ENCODE data around the gene TCTA. TPM values are rescaled to one million over a fixed set of nuclear protein-coding genes. Genes with fewer than 3 reads are reported as not detected.
A peak's percentile ranks its signal among the peaks of the same experiment; 100 is the strongest.

The TCTA gene
- total RNA-seq, 2 donors from 2014 or later, result 6.3 to 11.2 TPM

DNA sequence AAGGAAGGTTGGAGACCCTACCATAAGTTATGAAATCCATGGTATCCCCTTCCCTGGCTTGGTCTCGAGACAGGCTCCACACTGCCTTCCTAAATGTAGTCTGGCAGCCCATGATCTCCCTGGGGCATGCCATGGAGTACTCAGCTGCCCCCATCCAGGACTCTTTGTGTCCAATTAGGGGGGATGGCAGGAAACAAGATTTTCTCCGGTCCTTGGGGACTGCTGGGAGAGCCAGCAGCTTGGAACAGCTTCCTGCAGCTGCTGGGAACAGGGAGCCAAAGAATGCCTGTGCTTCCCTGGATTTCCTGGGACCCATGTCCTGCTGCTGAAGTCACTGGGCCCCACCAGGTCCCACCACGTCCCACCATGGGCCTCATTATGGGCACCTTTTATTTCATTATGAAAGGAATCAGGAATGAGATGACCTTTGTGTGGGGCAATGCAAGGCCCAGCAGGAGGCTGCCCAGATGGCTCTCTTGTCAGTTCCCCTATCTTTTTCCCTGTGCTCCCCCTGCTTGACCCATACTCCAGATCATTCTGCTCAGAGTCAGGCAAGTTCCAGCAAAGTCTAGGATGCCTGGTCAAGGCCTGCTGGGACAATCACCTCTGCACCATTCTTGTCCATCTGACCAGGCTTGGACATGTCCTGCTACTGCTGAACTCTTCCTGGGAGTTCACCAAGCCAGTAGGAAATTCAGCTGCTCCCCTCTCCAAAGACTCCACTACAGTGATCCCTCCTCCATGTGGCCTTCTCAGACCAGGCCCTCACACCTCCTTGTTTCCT, 42.9 kb downstream of the TCTA start:
- TF ChIP-seq CTCF (conservative IDR thresholded peaks at IDR 0.05), result no peak
- Mint-ChIP-seq H3K4me1 (peaks cover 31% of the 10 kb centered on the region), H3K4me3 (no peak overlapping the region), H3K27ac (peak overlapping the region; percentile 33), H3K36me3 (ENCODE audit: low read depth) (no peaks in the 10 kb centered on the region), H3K27me3 (ENCODE audit: insufficient read depth) (no peaks in the 10 kb centered on the region), H3K9me3 (no peaks in the 10 kb centered on the region)
- Histone ChIP-seq H3K9ac (ENCODE audit: extremely low read depth, low read length, poor library complexity, severe bottlenecking) (no peak overlapping the region), H3K4me1 (ENCODE audit: control insufficient read depth, insufficient read depth, low read length) (peaks cover 14% of the 10 kb centered on the region), H3K27ac (ENCODE audit: low read depth, low read length) (no peak overlapping the region), H3K4me3 (ENCODE audit: low read length) (no peak overlapping the region), H3K27me3 (ENCODE audit: control insufficient read depth, insufficient read depth, low read length, poor library complexity, severe bottlenecking) (no peaks in the 10 kb centered on the region), H3K36me3 (ENCODE audit: control insufficient read depth, insufficient read depth, low read length) (no peaks in the 10 kb centered on the region), H3K9me3 (ENCODE audit: control insufficient read depth, low read length) (no peaks in the 10 kb centered on the region)
- WGBS, 2 experiments (ENCODE audit: insufficient coverage in 1 of 2, insufficient read length in 1 of 2), result 70 to 84% methylated on average over 2 to 3 of the region's 3 CpGs
- DNase-seq, result peak; percentile 52

DNA sequence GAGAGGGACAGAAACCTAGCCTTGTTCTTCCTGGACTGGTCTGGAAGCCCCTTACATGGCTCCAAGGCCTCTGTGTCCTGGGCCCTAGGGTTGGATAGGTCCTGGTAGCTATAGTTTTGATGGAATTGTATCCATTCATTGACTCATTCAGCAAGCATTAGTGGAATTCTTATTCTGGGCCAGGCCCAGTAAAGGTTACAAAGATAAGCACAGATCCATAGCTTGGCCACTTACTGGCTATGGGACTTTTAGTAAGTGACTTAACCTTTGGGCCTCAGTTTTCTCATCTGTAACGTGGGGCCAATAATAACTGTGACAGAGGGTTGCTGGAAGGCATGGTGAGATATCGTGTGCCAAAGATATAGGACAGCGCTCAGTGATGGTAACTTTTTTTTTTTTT, 44.2 kb downstream of the TCTA start:
- no peaks in the 10 kb centered on the region for H3K9me3 ChIP-seq (ENCODE audit: control insufficient read depth, low read length)
- no peaks in the 10 kb centered on the region for H3K27me3 ChIP-seq (ENCODE audit: control insufficient read depth, insufficient read depth, low read length, poor library complexity, severe bottlenecking)
- no peaks in the 10 kb centered on the region for H3K27me3 Mint-ChIP-seq (ENCODE audit: insufficient read depth)
- H3K36me3 Mint-ChIP-seq (ENCODE audit: low read depth), result no peaks in the 10 kb centered on the region
- no peaks in the 10 kb centered on the region for H3K9me3 Mint-ChIP-seq
- H3K4me1 Mint-ChIP-seq, result peaks cover 45% of the 10 kb centered on the region
- peaks cover 27% of the 10 kb centered on the region for H3K4me1 ChIP-seq (ENCODE audit: control insufficient read depth, insufficient read depth, low read length)
- no peak overlapping the region for H3K27ac Mint-ChIP-seq
- TF ChIP-seq CTCF (conservative IDR thresholded peaks at IDR 0.05), result no peak
- no peak overlapping the region for H3K4me3 ChIP-seq (ENCODE audit: low read length)
- no peak overlapping the region for H3K4me3 Mint-ChIP-seq
- 74 to 89% methylated on average over 2 to 3 of the region's 3 CpGs for WGBS, 2 experiments (ENCODE audit: insufficient coverage in 1 of 2, insufficient read length in 1 of 2)
- H3K9ac ChIP-seq (ENCODE audit: extremely low read depth, low read length, poor library complexity, severe bottlenecking), result no peak overlapping the region
- no peak overlapping the region for H3K27ac ChIP-seq (ENCODE audit: low read depth, low read length)
- no peaks in the 10 kb centered on the region for H3K36me3 ChIP-seq (ENCODE audit: control insufficient read depth, insufficient read depth, low read length)
- no peak for DNase-seq

DNA sequence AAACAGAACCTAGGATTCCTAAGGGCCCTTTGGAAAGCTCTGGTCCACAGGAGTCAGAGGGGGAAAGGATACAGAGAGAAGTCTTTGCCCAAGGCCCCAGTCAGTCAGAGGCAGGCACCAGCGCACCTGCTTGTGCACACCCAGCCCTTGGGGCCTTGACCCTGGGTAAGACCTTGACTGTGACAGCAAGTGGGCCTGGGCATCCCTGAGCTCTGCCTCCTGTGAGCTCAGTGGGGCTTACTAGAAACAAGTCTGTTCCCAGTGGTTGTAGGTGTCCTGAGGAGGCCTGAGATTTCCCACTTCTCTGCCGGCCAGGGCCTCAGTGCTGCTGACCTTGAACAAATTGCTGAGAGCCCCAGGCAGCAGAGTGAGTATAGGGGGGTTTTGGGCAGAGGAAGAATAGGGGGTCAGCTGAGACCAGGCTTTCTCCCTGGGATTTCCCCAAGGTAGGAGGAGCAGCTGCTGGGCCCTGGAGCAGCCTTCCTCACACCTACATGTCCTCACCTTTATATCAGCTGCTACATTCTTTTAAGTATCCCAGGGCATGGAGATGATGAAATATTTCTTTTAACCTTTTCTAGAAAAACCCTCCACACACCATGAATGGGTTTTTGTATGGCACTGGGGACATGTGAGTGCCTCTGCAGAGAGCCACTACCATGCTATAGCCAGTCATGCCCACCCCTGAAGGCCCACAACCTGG, 48.1 kb downstream of the TCTA start:
- Mint-ChIP-seq H3K4me1 (peaks cover 57% of the 10 kb centered on the region), H3K36me3 (ENCODE audit: low read depth) (no peaks in the 10 kb centered on the region), H3K4me3 (peak overlapping the region; percentile 43), H3K9me3 (no peaks in the 10 kb centered on the region), H3K27ac (peak overlapping the region; percentile 99), H3K27me3 (ENCODE audit: insufficient read depth) (no peaks in the 10 kb centered on the region)
- Histone ChIP-seq H3K9ac (ENCODE audit: extremely low read depth, low read length, poor library complexity, severe bottlenecking) (peak overlapping the region; percentile 54), H3K27me3 (ENCODE audit: control insufficient read depth, insufficient read depth, low read length, poor library complexity, severe bottlenecking) (no peaks in the 10 kb centered on the region), H3K4me3 (ENCODE audit: low read length) (no peak overlapping the region), H3K4me1 (ENCODE audit: control insufficient read depth, insufficient read depth, low read length) (peaks cover 27% of the 10 kb centered on the region), H3K36me3 (ENCODE audit: control insufficient read depth, insufficient read depth, low read length) (no peaks in the 10 kb centered on the region), H3K9me3 (ENCODE audit: control insufficient read depth, low read length) (no peaks in the 10 kb centered on the region), H3K27ac (ENCODE audit: low read depth, low read length) (peak overlapping the region; percentile 36)
- peak; percentile 70 for DNase-seq
- TF ChIP-seq CTCF (conservative IDR thresholded peaks at IDR 0.05), result no peak
- 79% methylated on average over 2 of the region's 2 CpGs; no CpG with 5 or more reads in 1 of the 2 experiments for WGBS, 2 experiments (ENCODE audit: insufficient coverage in 1 of 2, insufficient read length in 1 of 2)
